Effector CD4-positive, alpha-beta T cell (primary cell): ENCODE measurements around the gene MTA3.
"Not testable (repeated sequence)": the region's sequence is repeated elsewhere in the genome, so short reads cannot be mapped to it uniquely, and the experiment has no call there.

Experiments used
- DNase-seq: peaks from one replicate; pipeline ENCODE4 v3.0.0-alpha.2; 2020

Gene MTA3

DNA sequence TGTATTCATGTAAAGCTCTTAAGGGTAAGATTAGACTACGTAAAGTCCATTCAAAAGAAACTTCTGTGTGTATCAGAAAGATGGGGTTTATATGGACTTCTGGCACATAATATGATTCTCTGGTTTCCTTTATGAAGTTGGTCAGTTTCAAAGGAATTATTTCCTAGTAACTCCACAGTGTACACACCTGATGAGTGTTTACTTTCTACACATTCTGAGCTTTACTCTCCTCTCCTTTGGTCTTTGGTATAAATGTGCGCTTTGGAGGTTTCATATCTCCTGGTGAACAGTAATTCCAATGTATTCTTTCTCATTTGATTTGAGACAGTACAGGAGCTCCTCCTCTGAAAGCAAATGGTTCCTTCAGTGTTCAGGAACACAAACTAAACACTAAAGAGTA is 107.4 kb downstream of the MTA3 start:
- DNase-seq, result no peak

DNA sequence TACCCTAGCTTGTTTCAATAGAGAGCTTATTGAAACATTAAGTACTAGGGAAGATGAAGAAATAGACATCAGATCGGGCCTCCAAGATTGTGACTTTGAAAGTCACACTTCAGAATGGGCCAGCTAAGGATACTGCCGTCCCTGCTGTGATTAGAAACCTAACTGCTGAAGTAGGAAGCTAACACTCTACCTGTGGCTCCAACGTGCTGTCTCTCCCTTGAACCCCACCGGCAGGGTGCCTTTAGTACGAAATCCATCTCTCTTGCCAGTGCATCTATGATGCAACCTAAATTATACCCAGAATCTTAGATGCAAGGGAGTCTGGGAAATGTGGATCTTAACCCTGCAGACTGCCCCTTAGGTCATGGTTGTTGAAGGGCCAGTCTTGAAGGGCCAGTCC is 116.9 kb downstream of the MTA3 start:
- DNase-seq, result no peak

DNA sequence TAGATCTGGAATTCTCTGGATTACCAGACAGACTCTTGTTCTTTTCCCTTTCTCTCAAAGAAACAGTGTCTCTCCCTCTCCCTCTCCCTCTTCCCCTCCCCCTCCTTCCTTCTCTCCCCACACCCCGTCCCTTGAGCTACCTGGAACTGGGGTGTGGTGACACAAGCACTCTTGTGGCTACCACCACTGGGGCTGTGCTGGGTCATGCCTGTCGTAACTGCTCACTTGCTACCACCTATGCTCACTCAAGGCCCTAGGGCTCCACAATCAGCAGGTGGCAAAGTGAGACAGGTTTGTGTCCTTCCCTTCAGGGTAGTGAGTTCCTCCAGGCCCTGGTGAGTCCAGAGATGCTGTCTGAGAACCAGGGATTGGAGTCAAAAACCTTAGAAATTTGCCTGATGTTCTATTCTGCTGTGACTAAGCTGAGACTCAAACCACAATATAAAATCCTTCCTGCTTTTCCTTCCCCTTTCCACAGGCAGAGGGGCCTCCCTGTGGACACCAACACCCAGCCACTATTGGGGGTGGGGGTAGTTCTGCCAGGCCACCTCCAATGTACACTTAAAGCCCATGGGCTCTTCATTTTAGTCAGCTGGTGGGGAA is 124.7 kb downstream of the MTA3 start:
- DNase-seq, result no peak

DNA sequence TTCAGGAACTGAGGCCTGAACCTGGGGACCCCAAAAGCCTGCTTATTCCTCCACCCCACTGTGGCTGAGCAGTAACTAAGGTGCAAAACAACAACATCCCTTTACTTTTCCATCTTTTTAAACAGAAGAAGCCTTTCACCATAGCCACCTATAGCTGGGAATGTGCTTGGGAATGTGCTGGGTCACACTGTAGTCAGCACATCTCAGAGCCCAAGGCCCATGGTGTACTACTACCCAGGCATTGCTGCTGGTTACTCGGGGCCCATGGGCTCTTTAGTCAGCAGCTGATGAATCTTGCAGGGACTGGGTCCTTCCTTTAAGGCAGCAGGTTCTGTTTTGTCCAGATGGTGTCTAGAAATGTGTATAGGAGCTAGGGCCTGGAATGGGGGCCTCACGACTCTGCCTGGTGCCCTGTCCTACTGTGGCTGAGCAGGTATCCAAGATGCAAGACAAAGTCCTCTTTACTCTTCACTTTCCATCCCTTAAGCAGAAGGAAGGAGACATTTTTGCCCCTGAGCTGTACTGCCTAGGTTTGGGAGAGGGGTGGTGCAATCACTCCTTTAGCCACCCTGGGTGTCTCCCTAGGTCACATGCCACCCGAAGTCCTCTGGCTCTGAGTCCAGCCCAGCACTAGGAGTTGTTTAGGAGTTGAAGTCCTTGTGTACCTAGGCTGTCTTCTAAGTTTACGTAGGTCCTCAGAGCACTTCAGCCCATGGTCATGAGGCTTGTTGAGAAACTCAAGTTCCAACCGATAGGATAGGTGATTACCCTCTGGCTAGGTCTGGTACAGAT is 125.5 kb downstream of the MTA3 start:
- no peak for DNase-seq

DNA sequence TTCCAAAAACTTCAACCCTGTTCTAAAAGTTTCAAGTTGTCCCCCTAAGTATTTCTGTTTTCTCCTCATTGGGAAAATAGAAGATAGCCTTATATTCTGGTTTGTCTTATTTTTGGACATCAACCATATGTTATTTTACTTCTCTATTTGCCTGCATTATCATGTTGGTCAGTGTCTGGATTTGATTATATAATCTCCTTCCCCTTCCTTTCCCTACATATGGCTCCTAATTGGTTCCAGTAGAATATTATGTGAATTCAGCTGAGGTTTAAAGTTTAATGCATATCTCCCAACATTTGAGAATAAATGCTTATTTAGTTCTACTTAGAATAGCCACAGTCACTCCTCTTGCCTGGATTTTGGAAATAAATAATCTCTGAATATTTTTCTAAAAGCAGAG is 128.6 kb downstream of the MTA3 start:
- DNase-seq, result no peak

DNA sequence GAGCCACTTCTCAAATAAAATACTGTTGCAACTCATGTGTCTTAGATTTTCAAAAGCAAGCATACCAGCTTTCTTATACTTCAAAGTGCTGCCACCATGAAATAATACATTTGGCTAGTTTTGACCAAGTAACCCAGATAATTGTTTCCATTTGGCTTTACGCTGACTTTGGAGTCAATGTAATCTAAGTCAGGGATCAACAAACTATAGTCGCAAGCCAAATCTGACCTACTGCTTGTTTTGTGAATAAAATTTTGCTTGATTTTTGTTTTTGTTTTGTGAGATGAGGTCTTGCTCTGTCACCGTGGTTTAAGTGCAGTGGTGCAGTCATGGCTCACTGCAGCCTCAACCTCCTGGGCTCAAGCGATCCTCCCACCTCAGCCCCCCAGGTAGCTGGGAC is 130.5 kb downstream of the MTA3 start:
- DNase-seq, result no peak

DNA sequence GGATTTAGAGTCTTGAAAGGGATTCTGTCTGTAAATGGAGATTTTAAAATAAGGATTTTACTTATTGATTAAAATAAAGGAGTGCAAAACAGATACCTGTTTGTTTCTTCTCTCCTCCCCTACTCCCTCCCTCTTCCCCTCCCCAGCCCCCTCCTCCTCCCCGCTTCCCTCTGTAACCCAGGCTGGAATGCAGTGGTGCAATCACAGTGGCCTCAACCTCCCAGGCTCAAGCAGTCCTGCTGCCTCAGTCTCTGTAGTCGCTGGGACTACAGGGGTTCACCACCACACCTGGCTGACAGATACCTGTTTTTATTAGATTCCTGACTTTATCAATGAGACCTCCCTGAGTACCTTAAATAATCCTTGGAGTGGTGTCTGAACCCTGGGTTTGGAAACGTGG is 138.4 kb downstream of the MTA3 start:
- no peak for DNase-seq

DNA sequence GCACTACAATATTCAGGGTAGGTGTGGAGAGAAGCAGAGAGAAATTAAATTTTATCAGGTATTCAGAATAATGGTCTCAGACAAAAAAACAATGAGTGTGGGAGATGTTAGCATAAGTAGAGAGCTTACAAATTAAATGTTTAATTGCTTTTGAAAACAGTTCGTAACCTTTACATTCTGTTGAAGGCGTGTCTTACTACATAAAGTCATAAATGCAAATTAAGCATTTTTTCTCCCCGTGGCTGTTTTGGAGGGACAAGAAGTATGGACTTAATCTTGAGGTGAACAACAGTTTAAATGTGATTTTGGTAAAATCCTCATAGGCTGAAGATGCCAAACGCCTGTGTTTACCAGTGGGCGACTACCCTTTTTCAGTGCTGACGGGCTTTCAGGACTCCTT is 139.7 kb downstream of the MTA3 start:
- no peak for DNase-seq

DNA sequence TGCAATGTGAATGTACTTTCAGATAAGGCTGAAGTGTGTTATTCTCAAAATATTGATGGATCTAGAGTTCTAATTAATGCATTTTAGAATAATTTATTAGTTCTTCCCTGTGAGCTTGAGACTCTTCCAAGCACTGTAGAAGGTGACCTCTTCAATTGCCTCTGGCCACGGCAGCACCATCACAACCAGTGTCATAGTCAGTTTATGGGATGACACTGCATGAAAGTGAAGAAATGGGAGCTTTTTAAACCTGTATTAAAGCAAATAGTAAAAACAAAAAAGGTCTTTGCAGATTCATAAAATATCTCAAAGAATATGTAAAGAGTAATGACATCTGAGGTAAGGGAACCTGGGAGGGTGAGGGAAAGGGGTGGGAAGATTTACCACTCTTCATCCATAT is 143.5 kb downstream of the MTA3 start:
- no peak for DNase-seq

DNA sequence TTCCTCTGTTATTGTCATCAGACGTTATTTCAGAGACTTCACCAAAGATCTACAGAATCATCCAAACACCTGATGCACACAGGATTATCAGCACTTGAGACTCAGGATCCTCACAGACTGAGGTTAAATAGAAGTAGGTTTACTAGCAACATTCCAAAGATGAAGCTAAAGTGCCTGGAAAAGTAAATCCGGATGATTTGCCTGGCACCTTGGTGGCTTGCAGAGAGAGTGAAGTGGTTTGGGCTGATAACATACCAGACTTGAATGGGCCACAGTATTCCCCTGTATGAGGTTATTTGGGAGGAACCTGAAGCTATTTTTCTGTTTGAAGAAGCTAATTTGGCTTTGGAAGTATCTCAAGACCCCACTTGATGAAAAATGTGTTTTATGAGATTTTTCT is 144.5 kb downstream of the MTA3 start:
- no peak for DNase-seq

DNA sequence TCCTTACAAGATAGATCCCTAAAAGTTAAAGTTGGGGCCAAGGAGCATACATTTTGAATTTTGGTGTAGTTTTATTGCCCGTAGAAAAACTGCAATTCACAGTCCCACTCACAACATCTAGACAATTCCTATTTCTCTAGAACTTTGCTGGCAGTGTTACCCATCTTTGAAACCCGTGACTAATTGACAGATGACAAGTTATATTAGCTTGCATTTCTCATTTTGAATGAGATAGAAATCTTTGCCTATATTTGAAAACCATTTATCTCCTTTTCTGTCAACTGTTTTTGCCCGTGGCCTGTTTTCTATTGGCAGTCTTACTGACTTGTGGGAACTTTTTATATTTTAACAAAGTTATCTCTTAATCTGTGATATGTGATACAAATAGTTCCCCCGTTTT is 145.5 kb downstream of the MTA3 start:
- no peak for DNase-seq

DNA sequence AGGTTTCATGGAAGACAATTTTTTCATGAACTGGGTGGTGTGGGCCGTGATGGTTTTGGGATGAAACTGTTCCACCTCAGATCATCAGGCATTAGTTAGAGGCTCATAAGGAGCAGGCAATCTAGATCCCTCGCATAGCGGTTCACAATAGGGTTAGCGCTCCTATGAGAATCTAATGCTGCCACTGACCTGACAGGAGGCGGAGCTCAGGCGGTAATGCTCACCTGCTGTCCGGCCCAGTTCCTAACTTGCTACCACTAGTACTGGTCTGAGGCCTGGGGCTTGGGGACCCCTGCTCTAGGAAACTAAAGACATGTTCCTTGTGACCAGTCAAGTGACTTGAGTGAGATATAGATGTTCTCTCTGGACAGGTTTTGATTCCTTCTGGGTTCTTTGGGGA is 146.3 kb downstream of the MTA3 start:
- no peak for DNase-seq

DNA sequence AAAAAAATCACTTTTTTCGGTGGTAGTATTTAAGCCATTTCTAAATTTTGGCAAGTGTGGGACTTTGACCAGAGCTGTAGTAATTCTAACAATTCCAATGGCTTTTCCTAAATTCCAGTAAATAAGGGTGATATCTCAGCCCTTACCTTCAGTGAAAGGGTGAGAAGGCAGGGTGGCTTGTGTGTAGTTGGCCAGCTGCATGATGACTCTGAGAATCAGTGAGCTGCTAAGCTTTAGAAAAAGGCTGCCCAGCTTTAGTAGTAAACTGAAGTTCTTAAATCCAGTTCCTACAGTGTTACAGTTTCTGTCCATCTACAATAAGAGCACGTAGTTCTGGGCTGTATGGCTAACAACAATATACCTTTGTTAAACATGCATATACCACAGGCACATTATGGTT is 153.5 kb downstream of the MTA3 start:
- DNase-seq, result no peak

DNA sequence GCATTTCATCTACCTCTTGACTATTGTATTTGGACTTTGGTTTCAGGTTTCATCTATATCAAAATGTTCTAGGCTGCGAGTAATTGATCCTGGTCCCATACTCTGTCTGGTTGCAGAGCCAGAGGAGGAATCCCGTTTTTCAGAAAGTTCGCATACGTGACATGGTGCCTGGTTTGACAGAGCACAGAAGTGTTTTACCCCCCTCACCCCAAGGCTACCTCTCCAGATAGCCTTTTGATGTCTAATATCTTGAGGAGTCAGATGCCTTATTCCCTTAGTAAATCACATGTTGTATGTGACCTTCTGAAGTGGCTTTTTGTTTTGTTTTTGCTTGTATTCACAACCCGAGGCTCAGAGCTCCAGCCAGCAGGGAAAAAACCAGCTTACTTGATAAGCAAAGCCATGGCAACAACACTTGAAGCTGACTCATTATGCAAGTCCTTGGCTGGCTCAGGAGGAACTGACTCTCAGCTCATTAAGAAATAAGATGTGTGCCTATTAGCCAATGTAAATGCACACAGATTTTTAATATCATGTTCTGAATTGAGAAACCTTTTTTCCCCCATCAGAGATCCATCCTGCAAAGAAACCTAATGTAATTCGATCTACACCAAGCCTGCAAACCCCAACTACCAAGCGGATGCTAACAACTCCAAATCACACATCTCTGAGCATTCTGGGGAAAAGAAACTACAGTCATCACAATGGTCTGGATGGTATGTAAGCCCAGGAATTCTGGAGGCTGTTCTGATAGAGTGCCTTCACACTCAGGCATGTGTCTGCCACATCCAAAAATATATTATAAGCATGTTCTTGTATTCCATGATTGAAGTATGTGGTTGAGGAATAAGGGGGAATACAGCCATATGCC is 154.1 kb downstream of the MTA3 start:
- no peak for DNase-seq

DNA sequence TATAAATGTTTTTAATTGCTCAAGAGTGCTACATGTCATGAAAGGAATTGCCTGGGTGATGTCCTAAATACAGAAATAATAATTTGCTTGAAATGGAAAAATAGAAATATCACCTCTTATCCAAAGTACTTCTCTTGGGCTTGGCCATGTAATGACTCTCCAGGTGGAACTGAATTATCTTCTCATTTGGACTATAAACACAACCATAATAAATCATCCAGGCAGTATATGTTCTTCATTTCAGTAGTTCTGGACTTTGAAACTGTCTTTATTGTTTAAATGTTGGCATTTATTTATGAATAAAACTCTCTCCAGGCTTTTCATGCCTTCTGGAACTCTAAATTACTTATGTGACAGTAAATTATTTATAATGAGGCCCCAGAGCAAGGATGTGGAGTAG is 155.0 kb downstream of the MTA3 start:
- no peak for DNase-seq

DNA sequence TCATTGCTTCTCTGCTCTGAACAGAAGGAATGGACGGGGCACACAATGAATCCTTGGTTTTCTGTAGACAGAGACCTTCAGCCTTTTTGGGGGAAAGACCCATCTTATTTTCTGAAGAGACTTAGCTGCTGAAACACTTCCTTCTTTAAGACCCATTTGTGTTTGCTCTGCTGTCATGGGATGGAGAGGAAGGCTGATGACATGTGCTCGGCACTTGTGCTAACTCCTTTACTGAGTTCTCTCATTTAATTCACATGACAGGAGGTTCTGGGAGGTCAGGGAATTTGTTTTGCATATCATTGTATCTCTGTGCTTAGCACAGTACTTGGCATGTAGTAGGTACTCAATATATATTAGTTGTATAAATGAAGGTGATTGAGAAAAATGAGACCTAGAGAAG is 156.5 kb downstream of the MTA3 start:
- DNase-seq, result no peak

DNA sequence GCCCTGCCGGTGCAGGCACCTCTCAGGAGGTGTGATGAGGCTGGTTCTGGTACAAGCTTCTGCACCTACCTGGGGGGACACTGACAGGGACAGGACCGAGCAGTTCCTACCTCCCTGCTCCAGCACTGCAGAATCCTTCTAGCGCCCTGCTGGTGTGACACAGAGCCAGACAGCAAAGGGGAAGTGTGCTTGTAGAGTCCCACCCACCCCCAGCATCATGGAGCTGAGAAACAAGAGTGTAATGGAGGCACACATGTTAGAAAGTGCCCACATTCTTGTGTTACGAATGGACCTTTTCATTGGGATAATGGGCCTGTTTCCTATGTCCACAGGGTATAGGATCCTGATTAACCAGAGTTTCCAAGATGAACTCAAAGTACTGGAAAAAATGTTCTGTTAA is 157.2 kb downstream of the MTA3 start:
- no peak for DNase-seq

DNA sequence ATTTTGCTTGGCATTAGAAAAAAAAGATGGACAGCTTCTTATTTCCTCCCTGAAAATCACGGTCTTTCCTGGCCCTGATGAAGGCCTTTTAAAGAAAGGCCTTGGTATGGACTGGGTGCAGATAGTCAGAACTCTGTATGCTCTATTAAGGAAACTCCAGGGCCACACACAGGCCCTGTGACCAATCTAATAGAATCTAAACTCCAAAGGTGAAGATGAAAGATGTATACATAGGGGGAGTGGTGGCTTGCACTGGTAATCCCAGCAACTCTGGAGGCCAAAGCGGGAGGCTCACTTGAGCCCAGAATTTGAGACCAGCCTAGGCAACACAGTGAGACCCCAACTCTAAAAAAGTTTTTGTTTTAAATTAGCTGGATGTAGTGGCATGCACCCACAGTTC is 158.2 kb downstream of the MTA3 start:
- DNase-seq, result no peak

DNA sequence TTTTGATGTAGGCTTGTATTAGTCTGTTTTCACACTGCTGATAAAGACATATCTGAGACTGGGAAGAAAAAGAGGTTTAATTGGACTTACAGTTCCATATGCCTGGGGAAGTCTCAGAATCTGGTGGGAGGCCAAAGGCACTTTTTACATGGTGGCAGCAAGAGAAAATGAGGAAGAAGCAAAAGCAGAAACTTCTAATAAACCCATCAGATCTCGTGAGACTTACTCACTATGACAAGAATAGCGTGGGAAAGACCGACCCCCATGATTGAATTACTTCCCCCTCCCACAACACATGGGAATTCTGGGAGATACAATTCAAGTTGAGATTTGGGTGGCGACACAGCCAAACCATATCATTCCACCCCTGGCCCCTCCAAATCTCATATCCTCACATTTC is 162.9 kb downstream of the MTA3 start:
- not testable (repeated sequence) for DNase-seq

DNA sequence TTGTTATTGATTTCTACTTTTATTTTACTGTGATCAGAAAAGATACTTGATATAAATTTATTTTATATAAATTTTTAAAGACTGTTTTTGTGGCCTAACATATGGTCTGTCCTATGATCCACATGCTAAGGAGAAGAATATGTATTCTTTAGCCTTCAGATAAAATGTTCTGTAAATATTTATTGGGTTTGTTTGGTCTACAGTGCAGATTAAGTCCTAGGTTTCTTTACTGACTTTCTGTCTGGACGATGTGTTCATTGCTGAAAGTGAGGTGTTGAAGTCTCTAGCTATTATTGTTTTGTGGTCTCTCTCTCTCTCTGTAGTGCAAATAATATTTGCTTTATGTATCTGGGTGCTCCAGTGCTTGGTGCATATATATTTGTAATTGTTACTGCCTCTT is 165.4 kb downstream of the MTA3 start:
- DNase-seq, result no peak

DNA sequence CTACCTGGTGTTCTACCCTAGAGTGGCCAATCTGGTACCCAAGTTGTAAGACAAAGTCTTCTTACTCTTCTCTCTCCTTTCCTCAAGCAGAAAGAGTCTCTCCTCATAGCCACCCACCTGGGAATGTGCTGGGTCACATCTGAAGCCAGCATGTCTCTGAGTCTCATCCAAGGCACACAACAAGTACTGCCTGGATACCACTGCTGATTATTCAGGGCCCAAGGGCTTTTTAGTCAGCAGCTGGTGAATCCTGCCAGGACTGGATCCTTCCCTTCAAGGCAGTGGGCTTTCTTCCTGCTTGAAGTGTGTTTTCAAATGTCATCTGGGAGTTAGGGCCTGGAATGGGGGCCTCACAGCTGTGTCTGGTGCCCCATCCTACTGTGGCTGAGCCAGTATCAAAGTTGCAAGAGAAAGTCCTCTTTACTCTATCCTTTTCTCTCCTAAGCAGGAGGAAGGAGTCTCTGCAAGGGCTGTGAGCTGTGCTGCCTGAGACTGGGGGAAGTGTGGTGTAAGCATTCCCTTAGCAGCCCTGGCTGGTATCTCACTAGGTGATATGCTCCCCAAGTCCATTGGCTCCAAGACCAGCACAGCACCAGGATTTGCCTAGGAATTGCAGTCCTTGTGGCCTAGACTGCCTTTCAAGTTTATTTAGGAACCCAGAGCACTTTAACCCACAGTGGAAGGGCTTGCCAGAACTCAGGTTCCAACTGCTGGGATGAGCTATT is 168.3 kb downstream of the MTA3 start:
- DNase-seq, result no peak

DNA sequence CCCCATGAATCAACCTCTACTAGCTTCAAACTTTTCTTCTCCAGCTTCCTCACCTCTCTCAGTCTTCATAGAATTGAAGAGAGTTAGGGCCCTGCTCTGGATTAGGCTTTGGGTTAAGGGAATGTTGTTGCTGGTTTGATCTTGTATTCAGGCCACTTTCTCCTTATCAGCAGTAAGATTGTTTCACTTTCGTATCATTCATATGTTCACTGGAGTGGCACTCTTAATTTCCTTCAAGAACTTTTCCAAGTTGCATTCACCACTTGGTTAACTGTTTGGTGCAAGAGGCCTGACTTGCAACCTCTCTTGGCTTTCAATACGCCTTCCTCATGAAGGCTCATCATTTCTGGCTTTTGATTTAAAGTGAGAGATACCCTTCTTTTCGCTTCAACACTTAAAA is 172.7 kb downstream of the MTA3 start:
- DNase-seq, result no peak
